CD4-positive, alpha-beta T cell treated with Interleukin-4 for 4 hours (primary cell): ENCODE measurements around the gene PROSER1.
"Not testable (repeated sequence)": the region's sequence is repeated elsewhere in the genome, so short reads cannot be mapped to it uniquely, and the experiment has no call there.

Experiments used
- DNase-seq: peaks from one replicate; pipeline ENCODE4 v3.0.0-alpha.2; 2020

The PROSER1 gene

DNA sequence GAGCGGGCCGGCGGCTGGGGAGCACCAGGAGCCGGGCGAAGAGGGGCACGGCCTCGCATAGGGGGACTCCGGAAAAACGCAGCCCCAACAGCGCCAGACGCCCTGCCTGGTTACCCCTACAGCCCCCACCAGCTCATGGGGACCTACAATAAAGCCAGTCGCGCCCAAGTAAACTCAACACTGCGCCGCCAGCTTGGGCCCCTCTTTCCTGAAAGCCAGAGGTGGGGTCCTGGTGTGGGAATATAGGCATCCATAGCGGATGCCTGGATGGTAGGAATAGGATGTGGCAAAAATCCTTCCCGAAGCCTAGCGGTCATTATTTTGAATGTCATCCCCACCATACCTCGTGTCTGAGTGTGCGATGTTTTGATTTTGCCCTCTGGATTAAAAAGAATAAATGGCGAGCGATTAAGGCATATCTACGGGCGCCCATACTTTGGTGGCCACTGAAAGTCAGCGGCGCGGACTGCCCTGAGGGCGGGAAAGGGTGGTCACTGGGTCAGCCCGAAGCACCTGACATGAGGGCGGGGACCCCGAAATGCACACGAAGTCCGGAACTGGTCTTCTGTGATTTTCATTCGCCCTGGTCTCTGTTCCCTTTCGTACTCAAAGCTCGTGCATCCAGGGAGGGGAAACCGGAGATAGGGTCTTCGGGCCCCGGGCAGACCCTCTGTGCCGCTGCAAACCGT is at the start of gene PROSER1, which contains the start of gene NHLRC3:
Gene PROSER1, minus strand, starts transcription at position 210 of the 689 bp plus-strand sequence. CDS start 847 bp downstream, outside the sequence.
Gene NHLRC3, plus strand, starts transcription at position 577 of the 689 bp plus-strand sequence. CDS start 184 bp downstream, outside the sequence.
- DNase-seq, result peak; percentile 90

DNA sequence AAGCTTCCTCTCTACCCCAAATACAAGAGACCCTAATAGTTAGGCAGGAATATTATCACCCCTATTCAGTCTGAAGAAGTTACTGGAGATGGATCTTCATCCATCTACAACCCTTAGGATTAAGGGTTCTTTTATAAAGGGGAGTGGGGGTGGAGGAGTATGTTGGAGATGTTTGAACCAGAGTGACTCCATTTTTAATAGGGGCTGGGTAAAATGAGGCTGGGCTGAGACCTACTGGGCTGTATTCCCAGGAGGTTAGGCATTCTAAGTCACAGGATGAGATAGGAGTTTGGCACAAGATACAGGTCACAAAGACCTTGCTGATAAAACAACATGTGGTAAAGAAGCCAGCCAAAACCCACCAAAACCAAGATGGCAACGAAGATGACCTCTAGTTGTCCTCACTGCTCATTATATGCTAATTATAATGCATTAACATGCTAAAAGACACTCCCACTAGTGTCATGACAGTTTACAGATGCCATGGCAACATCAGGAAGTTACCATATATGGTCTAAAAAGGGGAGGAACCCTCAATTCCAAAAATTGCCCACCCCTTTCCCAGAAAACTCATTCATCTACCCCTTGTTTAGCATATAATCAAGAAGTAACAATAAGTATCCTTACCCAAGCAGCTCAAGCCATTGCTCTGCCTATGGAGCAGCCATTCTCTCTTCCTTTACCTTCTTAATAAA is 48.5 kb upstream of the PROSER1 start:
- not testable (repeated sequence) for DNase-seq

DNA sequence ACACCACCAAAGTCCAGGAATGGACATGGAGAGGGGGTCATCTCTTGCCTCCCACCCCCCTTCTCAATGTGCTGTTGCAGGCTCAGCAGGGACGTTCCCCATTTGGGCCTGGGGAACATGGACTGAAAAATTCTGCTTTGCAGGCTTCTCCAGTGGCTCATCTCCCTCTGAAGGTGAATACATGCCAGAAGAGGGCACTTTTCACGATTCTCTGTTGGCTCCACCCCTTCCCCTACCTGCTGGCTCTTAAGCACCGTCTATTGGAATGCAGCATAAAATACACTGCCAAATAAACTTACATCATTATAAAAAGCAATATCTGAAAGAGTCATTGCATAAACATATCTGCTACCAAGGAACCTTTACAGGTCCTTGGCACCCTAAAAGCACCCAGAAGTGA is 36.1 kb upstream of the PROSER1 start:
- no peak for DNase-seq

DNA sequence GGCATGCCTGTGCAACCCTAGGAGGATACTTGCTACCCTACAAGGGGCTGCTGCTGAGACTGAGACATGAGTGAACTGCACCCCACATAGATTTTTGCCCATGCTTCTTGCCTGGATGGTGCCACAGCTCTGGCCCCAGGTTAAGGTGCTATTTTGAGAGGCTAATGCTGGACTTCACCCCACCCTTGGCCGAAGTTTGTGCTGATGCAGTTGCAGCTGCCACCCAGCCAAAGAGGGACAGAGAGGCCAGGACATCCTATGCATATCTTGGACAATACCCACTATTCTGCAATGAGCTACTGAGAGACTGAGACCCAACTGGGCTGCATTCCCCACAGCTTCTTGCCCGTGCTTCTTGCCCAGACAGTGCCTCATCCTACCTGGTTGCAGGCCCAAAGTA is 35.0 kb upstream of the PROSER1 start:
- no peak for DNase-seq

DNA sequence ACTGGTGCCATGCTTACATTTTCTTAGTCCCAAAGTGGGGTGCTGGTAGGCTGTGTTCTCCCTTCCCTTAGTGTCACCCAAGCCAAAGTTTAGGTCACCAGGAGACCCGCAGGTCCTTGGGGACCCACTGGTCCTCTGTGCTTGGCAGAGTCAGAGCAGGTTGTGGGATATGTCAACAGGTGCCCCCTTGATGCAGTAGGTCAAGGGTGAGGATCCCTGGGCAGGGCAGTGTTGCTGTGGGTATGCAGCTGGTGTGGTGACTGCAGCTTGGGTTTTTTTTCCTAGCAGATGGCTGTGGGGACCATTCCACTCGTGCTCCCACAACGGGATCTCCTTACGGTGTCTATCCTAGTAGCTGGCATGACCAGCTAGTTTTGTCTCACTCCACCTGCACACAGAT is 24.1 kb upstream of the PROSER1 start:
- DNase-seq, result no peak

DNA sequence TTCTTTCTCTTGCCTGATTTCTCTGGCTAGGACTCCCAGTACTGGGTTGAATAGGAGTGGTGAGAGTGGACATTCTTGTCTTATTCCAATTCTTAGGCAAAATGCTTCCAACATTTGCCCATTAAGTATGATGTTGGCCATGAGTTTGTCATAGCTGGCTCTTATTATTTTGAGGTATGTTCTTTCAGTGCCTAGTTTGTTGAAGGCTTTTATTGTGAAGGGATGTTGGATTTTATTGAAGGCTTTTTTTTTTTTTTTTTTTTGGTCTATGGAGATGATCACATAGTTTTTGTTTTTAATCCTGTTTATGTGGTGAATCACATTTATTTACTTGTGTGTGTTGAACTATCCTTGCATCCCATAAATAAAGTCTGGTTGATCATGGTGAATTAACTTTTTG is 20.2 kb upstream of the PROSER1 start:
- no peak for DNase-seq

DNA sequence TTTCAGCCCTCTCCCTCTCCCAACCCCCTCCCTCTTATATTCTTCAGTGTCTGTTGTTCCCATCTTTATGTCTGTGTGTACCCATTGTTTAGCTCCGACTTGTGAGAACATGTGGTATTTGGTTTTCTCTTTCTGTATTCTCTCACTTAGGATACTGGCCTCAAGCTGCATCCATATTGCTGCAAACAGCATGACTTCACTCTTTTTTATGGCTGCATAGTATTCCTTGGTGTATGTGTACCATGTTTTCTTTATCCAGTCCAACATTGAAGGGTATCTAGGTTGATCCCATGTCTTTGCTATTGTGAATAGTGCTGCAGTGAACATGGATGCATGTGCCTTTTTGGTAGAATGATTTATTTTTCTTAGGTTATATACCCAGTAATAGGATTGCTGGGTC is 18.1 kb upstream of the PROSER1 start:
- DNase-seq, result no peak

DNA sequence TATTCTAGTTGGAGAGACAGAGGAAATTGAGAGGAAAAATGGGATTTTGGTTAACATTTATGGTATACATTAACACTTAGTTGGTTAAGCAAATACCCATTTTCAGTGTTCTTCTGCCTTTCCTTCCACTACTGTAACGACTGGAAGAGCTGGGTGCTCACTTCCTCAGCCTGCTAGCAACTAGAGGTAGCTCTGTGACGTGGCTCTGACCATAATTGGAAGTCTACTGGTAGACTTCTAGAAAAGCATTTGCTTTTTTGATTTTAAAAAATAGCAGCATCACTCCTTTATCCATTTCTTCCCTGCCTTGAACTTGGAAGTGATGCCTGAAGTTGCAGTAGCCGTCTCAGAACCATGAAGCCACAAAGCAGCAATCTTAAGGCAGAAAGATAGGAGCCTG is 16.2 kb upstream of the PROSER1 start:
- DNase-seq, result no peak

DNA sequence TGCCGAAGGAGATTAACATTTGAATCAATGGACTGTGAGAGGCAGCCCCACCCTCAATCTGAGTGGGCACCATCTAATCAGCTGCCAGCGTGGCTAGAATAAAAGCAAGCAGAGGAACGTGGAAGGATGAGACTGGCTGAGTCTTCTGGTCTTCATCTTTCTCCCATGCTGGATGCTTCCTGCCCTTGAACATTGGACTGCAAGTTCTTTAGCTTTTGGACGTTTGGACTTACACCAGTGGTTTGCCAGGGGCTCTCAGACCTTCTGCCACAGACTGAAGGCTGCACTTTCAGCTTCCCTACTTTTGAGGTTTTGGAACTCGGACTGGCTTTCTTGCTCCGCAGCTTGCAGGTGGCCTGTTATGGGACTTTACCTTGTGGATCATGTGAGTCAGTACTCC is 15.1 kb upstream of the PROSER1 start:
- DNase-seq, result no peak

DNA sequence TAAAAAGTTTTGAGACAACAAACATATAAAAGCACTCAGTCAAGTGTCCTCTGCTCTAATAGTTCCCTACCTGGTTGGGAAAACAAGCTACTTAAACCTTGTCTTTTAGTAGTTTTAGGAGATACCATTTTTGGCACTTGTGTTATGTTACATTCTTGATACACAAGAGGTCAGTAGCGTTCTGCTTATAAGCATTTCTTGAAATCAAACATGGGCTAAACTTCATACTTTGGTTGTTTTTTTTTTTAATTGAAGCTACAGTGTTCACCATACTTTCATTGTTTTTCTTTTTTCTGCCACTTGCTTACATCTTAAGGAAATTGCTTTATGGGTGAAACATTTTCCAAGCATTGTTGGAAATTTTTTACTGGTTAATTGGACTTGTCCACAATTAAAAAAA is 13.3 kb upstream of the PROSER1 start:
- peak; percentile 25 for DNase-seq

DNA sequence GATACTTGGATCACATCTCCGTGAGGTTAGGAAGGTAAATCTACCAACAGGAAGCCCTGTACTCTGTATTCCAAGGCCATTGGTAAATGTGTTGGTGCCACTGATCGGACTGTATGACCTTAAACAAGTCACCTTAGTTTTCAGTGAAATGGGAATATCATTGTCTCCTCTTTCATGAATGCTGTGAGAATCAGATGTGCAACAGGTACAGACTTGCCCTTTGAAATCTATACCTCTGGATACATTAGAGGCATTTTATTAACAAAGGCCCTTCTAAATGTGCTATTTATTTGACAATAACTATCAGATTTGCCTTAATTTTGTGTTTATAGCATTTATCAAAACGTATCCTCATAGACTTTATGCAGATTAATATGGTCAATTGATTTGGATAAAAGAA is 11.4 kb upstream of the PROSER1 start:
- DNase-seq, result no peak

DNA sequence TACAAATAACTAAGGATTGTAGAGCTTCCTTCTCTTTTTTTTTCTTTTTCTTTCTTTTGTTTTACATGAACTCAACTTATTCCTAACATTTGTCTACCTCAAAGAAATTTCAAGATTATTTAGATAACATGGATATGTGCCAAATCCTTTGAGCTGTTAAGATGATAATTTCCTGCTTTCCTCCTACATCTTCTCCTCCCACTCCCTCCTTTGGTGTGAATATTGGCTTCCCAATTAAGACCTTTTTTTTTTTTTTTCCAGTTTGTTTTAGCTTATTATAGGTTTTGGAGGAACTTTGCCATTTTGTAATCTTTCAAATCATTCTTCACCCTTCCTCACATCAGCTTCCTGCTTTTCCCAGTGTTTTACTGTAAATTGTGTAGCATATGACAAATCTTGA is 10.9 kb upstream of the PROSER1 start:
- DNase-seq, result no peak

DNA sequence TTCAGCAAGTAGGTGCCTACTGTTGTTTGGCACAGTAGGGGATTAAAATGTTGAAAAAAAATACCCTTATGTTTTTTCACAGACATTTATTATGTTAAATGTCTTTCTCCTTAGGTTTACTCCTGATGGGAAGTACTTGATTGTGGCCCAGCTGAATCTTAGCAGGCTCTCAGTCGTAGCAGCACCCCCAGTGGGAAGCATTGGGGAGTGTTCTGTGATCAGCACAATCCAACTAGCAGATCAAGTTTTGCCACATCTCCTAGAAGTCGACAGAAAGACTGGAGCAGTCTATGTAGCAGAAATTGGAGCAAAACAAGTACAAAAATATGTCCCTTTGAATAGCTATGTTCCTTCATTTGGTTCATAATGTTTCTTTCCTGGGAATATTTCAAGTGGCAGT is 9.7 kb upstream of the PROSER1 start:
- no peak for DNase-seq

DNA sequence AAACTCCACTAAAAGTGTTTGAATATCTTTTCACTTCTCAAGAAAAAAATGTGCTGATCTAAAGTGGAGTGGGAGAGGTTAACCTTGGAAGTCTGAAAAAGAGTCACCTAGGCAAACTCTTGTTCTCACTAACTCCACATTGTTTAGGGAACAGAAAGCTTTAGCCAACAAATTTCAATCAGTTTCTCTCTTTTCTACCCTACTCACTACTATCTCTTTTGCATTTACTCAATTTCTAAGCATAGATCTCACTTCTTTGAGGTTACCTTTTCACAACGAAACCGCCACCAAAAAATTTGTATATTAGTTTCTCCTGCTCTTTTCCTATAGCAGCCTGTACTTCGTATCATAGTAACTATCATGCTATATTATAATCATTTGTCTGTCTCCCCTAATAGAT is 6.6 kb upstream of the PROSER1 start:
- DNase-seq, result no peak

DNA sequence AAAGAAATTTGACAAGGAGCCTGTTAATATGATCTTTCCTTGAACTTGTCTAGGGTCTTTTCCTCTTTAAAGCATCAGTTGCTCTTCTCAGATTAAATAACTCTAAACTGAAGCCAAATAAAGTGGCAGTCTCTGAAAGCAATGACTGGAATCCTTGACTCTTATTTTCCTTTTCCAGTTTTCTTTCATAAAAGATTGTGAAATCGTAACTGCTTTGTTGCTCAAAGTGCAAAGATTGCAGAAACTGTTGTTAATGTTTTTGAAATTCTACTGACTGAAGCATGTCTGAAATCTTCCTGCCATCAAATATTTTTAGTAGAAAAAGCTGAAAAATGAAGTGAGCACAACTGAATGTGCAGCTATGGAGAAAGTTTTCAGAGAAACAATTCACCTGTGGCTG is 2.3 kb upstream of the PROSER1 start:
- no peak for DNase-seq

DNA sequence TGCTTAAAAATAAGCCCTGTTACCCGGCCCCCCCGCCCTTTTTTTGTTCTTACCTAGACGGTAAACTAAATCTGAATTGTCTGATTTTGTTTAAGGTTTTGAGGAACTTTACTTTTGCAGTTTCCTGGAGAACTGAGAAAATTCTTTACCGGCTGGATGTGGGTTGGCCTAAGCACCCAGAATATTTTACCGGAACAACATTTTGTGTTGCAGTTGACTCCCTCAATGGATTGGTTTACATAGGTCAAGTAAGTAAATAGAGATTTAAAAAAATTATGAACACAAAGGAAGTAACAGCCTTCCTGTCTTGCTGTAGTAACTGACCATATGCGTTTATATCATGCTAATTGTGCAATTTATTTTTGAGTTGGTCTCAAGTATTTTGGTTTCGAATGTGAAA is 1.2 kb upstream of the PROSER1 start:
- DNase-seq, result no peak

DNA sequence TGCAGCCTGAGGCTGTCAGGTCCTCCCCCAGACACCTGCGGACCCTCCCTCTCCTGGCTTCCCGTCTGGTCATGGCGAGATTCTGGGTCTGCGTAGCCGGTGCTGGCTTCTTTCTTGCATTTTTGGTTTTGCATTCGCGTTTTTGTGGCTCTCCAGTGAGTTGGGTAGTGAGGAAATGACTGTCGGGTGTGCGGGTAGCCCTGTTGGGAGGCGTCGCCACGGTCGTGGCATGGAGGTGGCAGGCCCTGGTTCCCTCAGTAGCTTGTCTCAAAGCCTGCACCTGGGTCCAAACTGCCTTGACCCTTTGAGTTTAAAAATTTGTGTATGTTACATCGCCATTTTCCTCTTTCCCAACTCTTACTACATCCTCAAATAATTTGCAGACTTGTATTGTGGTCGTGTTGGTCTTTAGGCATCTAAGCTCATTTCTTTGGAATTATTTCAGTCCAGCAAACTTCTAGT is 711 bp upstream of the PROSER1 start:
- peak; percentile 50 for DNase-seq

DNA sequence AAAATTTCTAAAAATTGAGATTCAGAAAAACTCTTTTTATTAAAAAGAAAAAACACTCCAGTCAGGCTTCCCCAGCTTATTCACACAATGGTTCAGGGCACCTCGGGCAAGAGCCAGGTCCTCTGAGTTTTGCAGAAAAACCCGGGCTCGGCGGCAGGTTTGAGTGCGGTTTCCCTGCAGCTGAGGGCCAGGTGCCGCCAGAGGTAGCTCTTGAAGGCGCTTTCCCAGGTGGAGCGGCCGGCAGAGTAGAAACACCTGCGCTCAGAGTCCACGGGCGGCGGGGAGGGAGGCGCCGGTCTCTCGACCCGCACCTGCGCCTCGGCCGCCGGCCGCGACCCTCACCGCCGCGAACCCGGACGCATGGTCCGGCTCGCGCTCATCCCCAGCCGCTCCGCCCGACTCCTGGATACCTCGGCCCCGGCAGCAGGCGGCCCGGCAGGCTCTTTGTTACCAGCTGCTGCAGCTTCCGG is 444 bp downstream of the PROSER1 start:
- DNase-seq, result no peak

DNA sequence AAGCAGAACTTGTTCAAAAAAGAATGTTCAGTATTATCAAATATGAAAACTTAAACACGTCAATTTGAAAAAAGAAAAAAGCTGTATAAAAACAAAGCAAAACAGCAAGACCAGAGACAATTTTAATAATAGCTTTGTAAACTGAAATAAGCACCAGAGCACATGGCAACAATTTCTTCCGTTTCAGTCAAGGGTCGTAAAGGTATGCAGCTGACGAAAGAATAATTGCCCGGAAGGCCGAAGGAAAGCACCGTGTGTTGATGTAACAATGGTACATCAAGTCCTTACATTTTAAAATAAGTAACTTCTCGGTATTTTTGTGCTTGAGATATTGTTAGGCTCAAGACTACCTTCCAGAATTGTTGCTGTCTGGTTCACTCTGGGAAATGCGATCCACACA is 1.7 kb downstream of the PROSER1 start:
- DNase-seq, result peak; percentile 15

DNA sequence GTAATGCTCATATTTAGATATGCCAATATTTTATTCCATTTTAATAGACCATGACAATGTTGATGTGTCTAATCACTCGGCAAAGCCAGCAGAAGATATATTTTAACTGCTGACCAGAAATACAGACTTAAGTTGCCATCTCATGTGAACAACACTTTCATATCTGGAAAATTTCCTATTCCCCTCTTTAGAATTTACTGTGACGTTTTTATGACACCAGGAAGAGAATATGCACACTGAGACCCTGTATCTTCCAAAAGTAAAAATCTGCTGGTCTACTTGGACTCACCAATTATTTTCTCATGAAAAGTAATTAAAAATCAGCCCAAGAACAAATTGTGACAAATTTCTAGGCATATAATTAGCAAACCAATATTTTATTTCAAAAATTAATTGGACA is 2.1 kb downstream of the PROSER1 start:
- no peak for DNase-seq

DNA sequence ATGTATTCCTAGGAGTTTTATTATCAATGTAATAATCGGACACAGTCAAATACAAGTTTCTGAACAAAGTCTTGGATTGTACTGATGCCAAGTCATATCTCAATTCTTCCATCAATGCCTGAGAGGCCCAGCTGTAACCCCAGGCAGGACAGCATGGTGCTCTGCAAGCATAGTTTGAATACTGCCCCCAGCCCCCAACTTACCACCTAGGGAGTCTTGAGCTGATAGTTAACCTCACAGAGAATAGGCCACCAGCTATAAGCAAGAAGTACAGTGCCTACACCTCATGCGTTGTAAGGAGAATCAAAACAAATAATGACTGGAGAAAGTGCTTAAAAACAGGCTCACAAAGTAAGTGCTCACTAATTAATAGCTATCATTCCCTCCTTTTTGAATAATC is 2.7 kb downstream of the PROSER1 start:
- DNase-seq, result no peak

DNA sequence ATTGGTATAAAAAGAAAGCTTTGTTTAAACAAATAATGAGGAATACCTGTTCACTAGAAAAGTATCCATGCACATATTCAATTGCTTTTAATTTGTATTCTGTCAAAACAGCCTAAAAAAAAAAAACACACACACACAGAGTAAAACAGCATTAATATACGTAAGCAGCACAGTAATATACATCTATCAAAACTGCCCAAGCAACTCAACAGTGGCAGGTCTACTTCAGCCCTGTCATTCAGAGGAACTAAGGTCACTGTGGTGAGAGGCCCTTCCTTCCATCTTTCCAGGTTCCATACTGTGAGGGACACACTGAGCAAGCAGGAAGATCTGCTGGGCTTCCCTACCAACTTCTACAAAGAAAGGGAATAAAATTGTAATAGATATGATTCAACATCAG is 3.8 kb downstream of the PROSER1 start:
- no peak for DNase-seq

DNA sequence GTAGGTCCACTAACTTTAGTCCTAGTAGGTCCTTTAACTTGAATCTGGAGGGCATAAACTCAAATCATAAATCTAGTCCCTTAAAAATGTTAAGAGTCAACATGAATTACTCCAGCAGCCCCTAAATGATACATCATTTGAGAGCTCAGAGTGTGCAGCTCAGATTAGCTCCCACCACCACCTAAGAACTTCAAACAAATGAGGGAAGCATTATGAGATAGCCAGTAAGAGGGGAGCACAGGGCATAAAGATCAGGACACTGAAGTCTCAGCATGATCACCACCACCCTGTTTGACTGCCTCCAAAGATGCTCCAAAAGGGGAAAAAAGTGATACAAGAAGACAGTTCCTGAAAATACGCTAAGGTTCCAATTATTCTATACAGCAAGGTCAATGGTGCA is 5.7 kb downstream of the PROSER1 start:
- DNase-seq, result no peak

DNA sequence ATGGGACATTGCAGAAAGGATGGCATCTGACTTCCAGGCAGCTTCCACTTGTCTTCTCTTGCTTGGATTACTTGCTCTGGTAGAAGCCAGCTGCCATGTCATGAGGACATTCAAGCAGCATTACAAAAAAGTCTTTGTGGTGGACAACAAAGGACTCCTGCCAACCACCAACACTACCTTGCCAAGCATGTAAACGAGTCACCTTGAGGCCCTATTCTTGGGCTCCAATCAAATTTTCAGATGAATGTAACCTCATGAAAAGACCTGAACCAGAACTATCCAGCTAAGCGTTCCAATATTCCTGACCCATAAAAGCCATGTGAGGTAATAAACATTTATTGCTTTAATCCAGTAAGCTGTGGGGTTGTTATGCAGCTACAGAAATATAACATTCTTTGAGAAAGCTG is 12.5 kb downstream of the PROSER1 start:
- no peak for DNase-seq

DNA sequence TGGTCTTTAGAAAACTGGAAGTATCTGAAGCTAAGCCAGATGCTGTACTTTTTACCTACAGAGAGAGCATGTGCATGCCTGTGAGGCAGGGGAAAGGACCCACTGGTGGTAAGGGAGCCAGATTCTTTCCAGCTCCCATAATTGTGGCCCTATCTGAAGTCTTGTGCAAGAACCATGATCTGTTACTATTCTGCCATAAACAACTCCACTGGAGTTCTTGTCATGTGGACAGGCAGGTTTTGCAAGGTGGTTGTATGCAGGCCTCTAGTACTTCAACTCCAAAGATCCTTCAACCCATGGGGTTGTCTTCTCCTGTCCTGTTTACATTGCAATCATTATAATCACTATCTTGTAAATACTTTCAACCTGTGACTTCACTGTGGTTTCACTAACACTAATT is 14.1 kb downstream of the PROSER1 start:
- no peak for DNase-seq
